ENCODE measurements around the gene CDK8. TPM values are rescaled to one million over a fixed set of nuclear protein-coding genes. Genes with fewer than 3 reads are reported as not detected.

Gene CDK8
- total RNA-seq, 4 donors from 2014 or later, result 8.5 to 15.1 (median 11.2) TPM

DNA sequence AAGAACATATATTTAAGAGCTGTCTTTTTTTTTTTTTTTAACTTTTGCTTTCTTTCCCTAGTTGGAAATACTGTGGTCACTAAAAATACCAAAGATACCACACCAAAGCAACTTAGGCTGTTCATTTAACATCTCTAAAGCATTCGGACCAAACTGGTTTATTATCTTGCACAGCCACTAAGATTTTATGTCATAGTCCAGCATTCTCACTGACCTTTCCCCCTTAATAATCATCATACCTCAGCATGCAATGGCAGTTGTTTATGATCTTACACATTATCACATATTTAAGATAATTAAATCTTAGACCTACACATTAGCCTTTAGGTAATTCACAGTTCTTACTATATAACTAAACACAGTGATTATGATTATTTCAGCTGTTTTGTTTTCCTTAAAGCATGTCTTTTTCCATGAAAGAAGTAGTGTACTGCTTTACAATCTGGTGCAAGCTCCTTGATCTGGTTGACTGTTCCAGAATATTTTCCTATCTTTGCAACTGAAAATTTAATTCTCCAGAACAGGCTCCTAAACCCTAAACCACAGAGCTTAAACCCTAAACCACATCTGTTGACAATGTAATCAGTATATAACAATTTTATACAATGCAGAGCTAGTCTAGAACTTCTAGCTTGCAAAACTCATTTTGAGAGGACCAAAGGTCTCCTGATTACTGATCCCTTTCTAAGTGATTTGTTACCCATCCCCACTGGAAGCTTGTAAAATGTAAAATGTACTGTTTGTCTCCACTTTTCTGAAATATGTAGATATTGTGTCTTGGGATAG, 74.2 kb downstream of the CDK8 start:
- TF ChIP-seq CTCF (IDR thresholded peaks at IDR 0.05; ENCODE audit: low read depth), result no peak

DNA sequence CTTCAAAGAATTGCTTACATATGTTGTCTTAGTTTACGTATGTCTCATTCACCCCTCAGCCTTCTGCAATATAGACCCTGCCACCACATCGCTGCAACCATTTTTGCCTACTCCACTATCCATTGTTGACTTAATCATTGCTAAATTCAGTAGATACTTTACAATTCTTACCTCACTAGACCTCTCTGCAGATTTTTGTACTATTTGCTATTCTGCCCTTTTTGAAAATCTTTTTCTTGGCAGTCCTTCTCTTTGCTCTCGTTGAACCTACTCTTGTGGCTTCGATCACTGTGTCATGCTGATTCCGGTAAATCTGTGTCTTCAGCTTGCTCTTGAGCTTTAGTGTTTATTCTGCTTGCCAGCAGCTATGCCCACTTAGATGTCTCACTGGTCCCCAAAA, 81.2 kb downstream of the CDK8 start:
- no peak for TF ChIP-seq CTCF (IDR thresholded peaks at IDR 0.05; ENCODE audit: low read depth)

- TF ChIP-seq CTCF (IDR thresholded peaks at IDR 0.05; ENCODE audit: low read depth), result no peak
These were observed 86.9 kb downstream of the CDK8 start for GRCh38 chr13:26340807-26341206.

GRCh38 chr13:26342898-26343297, 89.0 kb downstream of the CDK8 start:
- no peak for TF ChIP-seq CTCF (IDR thresholded peaks at IDR 0.05; ENCODE audit: low read depth)

GRCh38 chr13:26343816-26344215, 89.9 kb downstream of the CDK8 start:
- no peak for TF ChIP-seq CTCF (IDR thresholded peaks at IDR 0.05; ENCODE audit: low read depth)

DNA sequence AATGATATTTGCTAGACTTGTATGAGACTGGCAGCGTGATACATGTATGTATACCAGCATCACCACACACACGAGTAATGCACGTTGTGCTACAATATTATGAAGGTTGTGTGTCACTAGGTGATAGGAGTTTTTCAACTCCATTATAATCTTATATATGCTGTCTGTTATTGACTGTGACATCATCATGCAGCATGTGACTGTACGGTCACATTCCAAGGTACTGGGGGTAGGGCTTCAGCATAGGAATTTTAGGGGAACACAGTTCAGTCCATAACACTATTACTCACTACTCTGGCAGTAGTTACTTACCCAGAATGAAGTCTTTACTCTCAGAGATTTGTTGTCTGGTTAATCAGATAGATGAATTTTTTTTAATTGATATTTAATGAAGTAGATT, 91.1 kb downstream of the CDK8 start:
- no peak for TF ChIP-seq CTCF (IDR thresholded peaks at IDR 0.05; ENCODE audit: low read depth)

GRCh38 chr13:26348966-26349365, 95.0 kb downstream of the CDK8 start:
- TF ChIP-seq CTCF (IDR thresholded peaks at IDR 0.05; ENCODE audit: low read depth), result no peak

Data from subcutaneous adipose tissue (tissue), 4 donors.